Measurements from ENCODE around the gene ZDHHC11. TPM values are rescaled to one million over a fixed set of nuclear protein-coding genes. Genes with fewer than 3 reads are reported as not detected.
"Not testable (repeated sequence)": the region's sequence is repeated elsewhere in the genome, so short reads cannot be mapped to it uniquely, and the experiment has no call there.

Gene ZDHHC11
- total RNA-seq, 1 experiment from 2014 or later = 2.2 TPM

- in situ Hi-C loops (cut with HindIII; ENCODE audit: low pct_unique_long_range_greater_than_20kb, low sequenced_read_pairs) = no loop called here
- no peak for DNase-seq (ENCODE audit: low read depth)
Measured at GRCh38 chr5:760363-761058, 90.3 kb downstream of the ZDHHC11 start.

- in situ Hi-C loops (cut with HindIII; ENCODE audit: low pct_unique_long_range_greater_than_20kb, low sequenced_read_pairs) = no loop called here
- DNase-seq (ENCODE audit: low read depth) = no peak
Measured at GRCh38 chr5:759781-760362, 90.9 kb downstream of the ZDHHC11 start.

GRCh38 chr5:759111-759751 is 91.6 kb downstream of the ZDHHC11 start:
- no peak for DNase-seq (ENCODE audit: low read depth)
- in situ Hi-C loops (cut with HindIII; ENCODE audit: low pct_unique_long_range_greater_than_20kb, low sequenced_read_pairs) = no loop called here

- DNase-seq (ENCODE audit: low read depth) = no peak
- in situ Hi-C loops (cut with HindIII; ENCODE audit: low pct_unique_long_range_greater_than_20kb, low sequenced_read_pairs) = no loop called here
Measured at GRCh38 chr5:758698-759053, 92.1 kb downstream of the ZDHHC11 start.

- in situ Hi-C loops (cut with HindIII; ENCODE audit: low pct_unique_long_range_greater_than_20kb, low sequenced_read_pairs) = no loop called here
- no peak for DNase-seq (ENCODE audit: low read depth)
Measured at GRCh38 chr5:757931-758697, 92.7 kb downstream of the ZDHHC11 start.

GRCh38 chr5:757346-757930 is 93.3 kb downstream of the ZDHHC11 start:
- DNase-seq (ENCODE audit: low read depth) = no peak
- in situ Hi-C loops (cut with HindIII; ENCODE audit: low pct_unique_long_range_greater_than_20kb, low sequenced_read_pairs) = no loop called here

GRCh38 chr5:756865-757345 is 93.9 kb downstream of the ZDHHC11 start:
- DNase-seq (ENCODE audit: low read depth) = no peak
- in situ Hi-C loops (cut with HindIII; ENCODE audit: low pct_unique_long_range_greater_than_20kb, low sequenced_read_pairs) = no loop called here

- in situ Hi-C loops (cut with HindIII; ENCODE audit: low pct_unique_long_range_greater_than_20kb, low sequenced_read_pairs) = no loop called here
- no peak for DNase-seq (ENCODE audit: low read depth)
Measured at GRCh38 chr5:756171-756570, 94.6 kb downstream of the ZDHHC11 start.

- in situ Hi-C loops (cut with HindIII; ENCODE audit: low pct_unique_long_range_greater_than_20kb, low sequenced_read_pairs); DNase-seq (ENCODE audit: low read depth): not testable (repeated sequence)
Measured at GRCh38 chr5:754143-754632, 96.6 kb downstream of the ZDHHC11 start.

- in situ Hi-C loops (cut with HindIII; ENCODE audit: low pct_unique_long_range_greater_than_20kb, low sequenced_read_pairs); DNase-seq (ENCODE audit: low read depth): not testable (repeated sequence)
Measured at GRCh38 chr5:753567-754142, 97.1 kb downstream of the ZDHHC11 start.

GRCh38 chr5:752532-753115 is 98.2 kb downstream of the ZDHHC11 start:
- DNase-seq (ENCODE audit: low read depth); in situ Hi-C loops (cut with HindIII; ENCODE audit: low pct_unique_long_range_greater_than_20kb, low sequenced_read_pairs): not testable (repeated sequence)

- in situ Hi-C loops (cut with HindIII; ENCODE audit: low pct_unique_long_range_greater_than_20kb, low sequenced_read_pairs); DNase-seq (ENCODE audit: low read depth): not testable (repeated sequence)
Measured at GRCh38 chr5:751992-752391, 98.8 kb downstream of the ZDHHC11 start.

GRCh38 chr5:751496-751895 is 99.3 kb downstream of the ZDHHC11 start:
- no peak for DNase-seq (ENCODE audit: low read depth)
- in situ Hi-C loops (cut with HindIII; ENCODE audit: low pct_unique_long_range_greater_than_20kb, low sequenced_read_pairs) = no loop called here

- in situ Hi-C loops (cut with HindIII; ENCODE audit: low pct_unique_long_range_greater_than_20kb, low sequenced_read_pairs); DNase-seq (ENCODE audit: low read depth): not testable (repeated sequence)
Measured at GRCh38 chr5:750226-750625, 100.6 kb downstream of the ZDHHC11 start.

- in situ Hi-C loops (cut with HindIII; ENCODE audit: low pct_unique_long_range_greater_than_20kb, low sequenced_read_pairs) = no loop called here
- no peak for DNase-seq (ENCODE audit: low read depth)
Measured at GRCh38 chr5:749101-749670, 101.6 kb downstream of the ZDHHC11 start.

- DNase-seq (ENCODE audit: low read depth); in situ Hi-C loops (cut with HindIII; ENCODE audit: low pct_unique_long_range_greater_than_20kb, low sequenced_read_pairs): not testable (repeated sequence)
Measured at GRCh38 chr5:748011-748980, 102.5 kb downstream of the ZDHHC11 start.

Data from Caki2 (cell line).